Activated CD8-positive, alpha-beta memory T cell treated with anti-CD3 and anti-CD28 coated beads, Interleukin-2, amount 50 U/mL, for 48 hours (primary cell): ENCODE measurements around the gene NODAL.

Experiments
- DNase-seq: peaks from one replicate; pipeline ENCODE4 v3.0.0-alpha.2; 2020

NODAL gene

DNA sequence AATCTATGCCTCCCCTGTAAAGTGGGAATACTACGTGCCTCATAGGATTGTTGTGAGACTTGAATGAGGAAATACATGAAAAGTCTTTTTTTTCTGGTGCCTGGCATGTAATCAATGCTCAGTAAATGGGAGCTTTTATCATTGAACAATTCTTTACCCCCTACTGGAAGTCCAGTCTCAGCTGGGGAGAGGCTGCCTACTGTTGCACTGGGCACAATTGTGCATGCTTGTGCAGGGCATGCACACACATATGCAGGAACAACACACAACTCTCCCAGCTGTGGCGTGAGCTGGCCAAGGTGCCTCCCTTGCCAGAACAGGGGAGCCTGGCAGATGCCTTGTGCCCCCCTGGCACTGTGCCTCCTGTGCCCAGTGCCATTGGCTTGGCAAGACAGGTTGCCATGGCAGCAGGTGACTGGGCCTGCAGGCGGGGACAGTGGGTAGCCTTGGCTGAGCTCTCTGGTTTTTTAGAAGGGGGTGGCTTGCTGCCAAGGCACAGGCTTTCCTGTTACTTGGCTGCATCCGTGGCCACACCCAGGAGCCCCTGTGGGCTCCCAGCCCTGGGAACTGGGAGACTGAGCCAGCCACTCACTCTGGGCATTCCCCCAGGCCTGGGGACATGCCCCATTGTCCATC is 21.0 kb upstream of the NODAL start:
- DNase-seq = no peak

DNA sequence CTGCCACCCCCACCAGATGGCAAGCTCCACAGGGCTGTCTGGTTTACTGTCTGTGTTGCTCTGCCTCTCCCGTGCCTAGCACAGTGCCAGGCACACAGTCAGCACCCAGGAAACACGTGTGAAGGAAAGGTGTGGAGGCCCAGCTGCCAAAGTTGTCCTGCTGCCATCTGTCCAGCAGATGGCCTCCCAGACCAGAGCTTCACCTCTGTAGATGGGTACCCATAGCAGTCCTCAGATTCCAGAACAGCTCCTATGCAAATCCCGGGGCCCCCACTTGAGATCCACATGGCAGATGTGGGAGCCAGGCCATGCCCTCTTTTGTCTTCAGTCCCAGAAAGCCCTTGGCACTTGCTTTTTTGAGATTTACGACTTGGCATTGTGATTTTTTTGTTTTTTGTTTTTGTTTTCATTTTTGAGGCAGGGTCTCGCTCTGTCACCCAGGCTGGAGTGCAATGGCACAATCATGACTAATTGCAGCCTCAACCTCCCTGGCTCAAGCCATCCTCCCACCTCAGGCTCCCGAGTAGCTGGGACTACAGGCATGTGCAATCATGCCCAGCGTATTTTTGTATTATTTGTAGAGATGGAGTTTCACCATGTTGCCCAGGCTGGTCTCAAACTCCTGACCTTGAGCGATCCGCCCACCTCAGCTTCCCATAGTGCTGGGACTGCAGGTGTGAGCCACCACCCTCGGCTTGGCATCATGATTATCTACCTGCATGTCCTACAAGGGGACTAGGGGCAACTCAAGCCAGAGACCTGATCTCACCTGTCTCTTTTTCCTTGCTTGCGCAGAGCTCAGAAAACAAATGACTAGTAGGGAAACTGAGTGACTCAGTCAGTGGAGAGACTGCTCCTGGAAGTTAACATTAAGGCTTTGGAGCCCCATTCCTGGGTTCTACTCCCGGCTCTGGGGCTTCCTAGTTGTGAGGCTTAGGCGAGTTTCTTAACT is 20.2 kb upstream of the NODAL start:
- peak; percentile 69 for DNase-seq

DNA sequence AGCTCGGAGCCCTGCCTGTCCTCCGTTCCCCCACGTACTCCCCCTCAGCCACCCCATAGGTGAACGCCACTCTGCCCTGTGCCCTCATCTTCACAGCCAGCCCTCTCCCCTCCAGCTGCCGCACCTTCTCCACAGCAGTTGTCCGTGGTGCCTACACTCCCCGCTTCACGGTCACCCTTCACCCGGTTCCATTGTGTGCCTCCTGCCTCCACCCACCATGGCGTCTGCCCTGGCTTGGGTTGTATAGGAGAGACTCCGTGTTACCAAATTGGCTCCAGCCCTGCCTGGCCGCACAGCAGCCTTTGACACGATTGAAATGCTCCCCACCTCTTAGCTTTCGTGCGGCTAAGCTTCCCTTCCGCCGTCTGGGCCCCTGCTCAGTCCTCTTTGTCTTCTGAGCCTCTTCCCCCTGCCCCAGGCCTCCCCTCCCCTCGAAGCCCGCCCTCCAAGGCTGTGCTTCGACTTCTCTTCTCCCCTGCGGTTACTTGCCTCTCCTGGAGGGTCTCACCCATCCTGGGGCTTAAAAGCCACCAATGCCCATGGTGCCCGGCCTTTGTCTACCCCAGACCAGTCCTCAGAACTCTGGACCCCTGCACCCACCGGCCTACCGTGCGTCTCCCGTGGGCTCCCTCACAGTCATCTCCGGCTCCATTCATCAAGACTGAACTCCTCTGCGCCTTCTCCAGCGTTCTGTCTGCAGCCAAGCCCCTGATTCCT is 18.5 kb upstream of the NODAL start:
- no peak for DNase-seq

DNA sequence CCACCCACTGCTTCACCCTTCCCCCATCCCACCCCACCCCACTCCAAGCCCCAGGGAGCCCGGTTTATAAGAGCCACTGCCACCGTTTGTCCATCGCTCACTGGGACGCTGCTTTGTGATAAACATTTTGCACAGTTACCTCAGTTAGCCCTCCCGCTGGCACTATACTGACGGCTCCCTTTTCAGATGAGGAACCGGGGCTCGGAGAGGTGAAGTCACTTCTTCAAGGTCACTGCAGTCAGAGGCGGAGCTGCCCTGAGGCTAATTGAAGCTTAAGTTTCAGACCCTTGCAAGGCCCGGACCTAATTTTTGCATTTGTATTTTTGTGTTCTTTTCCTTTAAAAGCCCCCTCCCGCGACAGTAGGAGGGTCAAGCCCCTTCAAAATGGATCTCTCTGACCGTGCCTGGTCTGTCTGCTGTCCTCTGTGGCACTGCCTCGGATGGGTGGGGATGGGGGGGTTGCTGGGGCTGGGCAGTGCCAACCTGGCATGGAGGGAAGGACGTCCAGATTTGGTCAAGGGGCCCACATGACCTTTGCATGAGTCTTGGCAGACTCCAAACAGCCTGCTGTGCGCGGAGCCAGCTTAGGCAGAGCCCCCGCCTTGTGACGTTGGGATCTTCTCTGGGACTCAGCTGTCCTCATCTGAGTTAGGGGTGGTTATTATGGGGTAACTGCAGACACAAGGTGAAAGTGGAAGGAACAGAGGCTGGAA is 17.7 kb upstream of the NODAL start:
- DNase-seq = no peak

DNA sequence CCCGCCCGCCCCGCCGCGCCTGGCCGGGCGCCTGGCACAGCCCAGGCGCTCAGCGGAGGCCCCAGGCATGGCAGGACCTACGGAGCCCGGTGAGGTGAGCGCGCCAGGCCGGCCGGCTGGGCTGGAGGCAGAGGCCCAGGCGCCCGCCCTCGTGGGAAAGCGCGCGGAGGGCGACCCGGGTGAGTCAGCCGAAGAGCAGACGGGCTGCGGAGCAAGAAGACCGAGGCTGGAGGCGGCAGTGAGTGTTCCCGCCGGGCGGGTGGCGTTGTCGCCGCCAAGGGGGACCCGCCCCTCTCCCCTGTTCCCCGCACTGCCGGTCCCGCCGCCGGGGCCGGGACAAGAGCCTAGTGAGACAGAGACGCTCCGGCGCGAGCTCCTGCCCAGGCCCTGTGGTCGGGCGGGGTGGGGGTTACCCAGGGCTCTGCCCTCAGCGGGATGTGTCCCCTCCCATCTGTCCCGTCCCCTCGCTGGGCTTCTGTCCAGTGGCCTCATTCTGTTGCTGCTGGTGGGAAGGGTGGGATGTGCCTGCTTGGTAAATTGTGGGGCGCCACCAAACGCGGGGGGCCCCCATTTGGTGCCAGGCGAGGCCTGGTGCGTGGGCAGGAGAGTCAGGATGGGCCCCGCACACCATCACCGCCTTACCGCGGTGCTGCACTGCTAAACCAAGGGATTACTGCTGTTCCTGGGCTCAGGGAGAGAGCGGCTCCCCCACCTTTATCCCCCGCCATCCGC is 17.0 kb upstream of the NODAL start:
- DNase-seq = peak; percentile 80

DNA sequence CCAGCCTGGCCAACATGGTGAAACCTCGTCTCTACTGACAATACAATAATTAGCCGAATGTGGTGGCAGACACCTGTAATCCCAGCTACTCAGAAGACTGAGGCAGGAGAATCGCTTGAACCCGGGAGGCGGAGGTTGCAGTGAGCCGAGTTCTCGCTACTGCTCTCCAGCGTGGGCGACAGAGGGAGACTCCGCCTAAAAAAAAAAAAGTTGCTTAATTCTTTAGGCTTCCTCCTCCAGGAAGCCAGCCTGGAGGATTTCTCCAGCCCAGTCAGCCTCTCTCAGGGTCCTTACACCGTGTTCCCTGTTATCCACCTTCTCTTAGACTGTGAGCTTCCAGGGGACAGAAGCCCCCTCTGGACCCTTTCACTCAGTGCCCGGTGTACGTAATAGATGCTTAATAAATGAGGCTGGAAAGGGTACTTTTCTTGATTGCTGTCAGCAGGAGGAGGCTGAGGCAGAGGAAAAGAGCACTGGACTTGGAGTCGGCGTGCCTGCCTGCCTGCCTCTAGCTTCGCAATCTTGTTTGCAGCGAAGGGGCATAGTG is 16.4 kb upstream of the NODAL start:
- DNase-seq = no peak

DNA sequence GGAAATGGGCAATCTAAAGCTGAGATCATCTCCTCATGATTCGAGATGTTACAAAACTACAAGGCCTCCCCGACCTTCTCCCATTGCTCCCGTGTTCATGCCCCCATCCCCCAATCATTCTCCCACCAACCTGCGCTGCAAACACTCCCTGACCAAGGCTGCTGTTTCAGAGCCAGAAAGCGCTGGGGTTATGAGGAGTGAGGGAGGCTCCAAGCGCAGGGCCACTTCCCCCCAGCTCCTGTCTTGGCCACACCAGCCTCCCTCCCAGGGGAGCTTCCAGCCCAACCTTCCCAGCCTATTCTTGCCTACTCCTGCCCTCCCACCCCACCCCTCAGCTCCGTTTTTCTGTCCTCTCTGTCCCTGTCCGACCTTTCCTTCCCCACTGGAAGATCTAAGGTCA is 14.7 kb upstream of the NODAL start:
- no peak for DNase-seq

DNA sequence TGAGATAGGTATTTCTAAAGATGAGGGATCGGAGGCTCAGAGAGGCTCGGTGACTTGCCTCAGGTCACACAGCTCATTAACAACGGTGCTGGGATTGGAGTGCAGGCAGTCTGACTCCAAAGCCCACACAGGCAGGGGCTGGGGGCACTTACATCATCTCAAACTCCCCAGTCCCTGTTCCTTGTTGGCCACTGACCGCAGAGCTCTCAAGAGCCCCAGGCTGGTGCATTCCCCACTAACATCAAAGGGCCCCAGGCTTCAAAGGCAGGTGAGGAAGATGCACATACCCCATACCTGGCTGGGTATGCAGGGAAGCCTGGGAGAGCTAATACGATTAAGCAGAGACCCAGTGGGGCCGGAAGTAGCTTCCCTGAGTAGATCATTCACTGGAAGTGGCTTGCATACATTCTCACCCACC is 13.7 kb upstream of the NODAL start:
- DNase-seq = no peak

DNA sequence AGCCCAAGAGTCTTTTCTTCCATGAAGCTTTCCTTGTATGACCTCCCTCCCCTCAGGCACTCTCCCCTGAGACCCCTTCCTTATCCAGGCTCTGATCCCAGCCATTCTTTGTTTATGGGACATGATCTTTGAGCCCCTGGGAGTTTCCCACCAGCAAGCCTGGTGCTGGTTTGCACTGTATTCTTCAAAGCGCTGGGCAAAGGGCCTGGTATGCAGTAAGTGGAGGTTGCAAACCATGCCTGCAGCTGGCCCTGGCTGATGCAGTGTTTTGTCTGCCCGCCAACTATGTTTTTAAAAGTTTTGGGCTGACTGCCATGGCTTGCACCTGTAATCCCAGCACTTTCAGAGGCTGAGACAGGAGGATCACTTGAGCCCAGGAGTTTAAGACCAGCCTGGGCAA is 6.8 kb upstream of the NODAL start:
- no peak for DNase-seq

DNA sequence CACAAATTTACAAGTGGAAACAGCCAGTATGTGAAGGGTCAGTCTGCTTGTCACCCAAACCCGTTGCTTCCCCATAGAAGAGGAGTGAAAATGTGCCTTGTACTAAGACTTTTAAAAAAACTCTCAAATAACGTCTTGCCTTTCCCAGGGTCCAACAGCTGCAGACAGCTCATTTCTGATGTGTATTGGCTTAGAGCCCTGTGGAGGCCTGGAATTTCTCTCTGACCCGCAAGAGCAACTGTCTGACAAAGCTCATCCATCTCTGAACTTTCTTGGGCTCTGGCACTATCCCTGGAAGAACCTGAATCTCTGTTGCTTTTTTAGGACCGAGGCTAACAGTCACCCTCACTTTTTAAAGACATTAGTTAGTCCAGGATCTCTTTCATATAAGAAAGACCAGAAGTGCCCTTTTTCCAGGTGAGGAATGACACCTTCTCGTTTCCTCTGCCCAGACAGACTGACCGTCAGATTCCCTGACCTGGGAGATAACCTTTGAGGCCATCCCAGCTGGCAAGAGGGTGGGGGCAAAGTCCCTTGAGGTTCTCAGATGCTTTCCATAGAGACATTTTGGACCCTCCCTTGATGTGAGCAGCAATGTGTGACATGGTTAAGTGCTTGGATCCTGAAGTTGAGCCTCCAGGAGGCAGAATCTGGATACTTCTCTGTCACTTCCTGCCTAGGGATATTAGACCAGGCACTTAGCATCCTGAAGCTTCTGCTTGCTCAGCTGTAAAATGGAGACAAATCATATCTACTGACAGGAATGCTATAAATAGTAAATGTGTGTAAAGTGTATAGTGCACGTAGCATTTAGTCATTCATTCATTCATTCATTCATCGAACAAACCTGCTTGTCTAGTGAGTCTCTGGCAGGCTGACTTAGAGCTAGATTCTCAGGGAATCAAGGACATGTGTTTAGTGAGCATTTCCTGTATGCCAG is 4.5 kb upstream of the NODAL start:
- DNase-seq = no peak

DNA sequence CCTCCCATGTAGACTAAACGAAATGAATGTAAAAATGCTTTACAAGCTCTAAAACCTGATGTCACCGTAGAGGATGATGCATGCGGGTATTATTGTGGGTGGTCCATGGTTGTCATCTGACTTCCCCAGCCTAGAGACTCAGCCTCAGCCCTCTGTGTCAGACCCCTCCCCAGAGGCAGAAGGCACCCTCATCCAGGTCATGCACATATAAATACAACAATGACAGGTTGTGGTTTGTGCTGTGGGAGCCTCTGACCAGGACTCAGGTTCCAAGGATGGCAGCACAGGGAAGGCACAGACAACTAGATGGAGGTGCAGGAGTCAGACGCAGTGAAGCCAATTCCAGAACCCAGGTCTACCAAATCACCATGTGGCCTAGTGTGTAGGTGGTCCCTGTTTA is 3.3 kb upstream of the NODAL start:
- DNase-seq = no peak

DNA sequence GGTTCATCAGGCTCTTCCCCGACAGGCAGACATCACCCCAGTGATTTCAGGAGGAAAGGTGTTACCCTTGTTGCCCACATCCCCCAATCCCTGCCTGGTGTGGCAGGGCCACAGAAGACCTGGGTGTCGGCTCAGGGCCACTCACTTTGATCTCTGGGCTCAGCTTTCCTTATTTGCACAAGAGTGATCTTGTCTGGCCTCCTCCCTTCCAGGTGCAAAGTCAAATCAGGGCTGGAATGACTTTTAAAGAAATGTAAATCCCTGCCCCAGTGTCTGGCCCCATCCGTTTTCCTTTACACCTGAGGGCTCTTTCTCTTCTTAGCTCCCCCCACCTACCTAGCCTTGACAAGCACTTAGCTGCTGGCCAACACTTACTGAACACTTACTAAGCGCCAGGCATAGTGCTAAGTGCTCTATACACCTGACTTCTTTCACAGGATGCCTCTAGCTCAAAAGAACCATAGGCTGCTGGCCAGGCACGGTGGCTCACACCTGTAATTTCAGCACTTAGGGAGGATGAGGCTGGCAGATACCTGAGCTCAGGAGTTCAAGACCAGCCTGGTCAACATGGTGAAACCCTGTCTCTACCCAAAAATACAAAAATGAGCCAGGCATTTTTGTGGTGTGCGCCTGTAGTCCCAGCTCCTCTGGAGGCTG is 979 bp upstream of the NODAL start:
- no peak for DNase-seq

DNA sequence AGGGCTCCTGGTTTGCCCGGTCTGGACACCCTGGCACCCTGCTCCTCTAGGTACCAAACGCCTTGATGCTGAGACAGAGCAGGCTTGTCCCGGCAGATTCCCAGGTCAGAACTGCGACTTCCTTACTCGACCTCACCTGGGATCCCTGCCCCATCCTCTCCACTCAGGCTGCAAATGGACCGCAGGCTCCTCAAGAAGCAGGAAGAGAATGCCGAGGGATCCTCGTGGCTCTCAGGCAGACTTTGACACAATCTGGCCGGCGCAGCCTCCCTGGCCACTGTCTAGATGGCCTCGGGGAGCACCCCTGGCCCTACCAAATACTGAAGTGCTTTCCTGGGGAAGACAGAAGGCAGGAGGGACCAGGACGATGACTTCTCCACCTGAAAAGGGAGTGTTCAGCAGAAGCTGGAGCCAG is 421 bp upstream of the NODAL start:
- DNase-seq = no peak

DNA sequence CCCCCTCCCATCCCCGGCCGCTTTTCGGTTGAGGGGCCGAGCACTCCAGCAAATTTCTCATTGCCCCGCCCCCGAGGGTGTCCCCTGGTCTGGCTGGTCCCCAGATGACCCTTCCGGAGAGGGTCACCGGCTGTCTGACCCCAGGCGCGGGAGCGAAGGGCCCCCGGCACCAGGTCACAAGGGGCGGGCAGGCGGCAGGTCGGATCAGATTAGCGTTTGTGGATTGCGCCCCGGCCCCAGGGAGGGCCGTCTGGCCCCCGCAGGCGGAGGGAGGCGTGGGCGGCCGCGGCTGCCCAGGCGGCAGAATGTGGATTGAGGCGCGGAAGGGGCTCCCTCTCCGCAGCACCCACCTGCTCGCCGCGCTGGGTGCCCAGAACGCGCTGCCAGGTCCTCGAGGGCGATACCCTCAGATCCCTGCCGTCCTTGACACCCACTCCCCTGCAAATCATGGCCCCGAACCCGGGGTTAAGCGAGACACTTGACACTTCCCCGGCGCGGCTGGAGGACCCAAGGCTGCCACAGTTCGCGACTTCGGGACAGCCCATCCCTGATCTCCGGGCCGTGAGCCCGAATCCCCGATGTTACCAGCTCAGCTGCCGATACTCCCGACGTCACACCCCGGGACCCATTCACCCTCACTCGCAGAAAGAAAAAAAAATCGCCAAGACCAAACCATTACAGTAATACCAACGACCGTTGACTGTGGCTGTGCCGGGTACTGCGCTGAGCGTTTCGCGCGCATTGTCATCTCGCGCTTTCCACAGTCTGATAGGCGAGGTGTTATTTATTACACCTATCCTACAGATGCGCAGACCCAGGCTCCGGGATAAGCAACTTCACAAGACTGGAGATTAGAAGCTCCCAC is 953 bp downstream of the NODAL start:
- DNase-seq = no peak

DNA sequence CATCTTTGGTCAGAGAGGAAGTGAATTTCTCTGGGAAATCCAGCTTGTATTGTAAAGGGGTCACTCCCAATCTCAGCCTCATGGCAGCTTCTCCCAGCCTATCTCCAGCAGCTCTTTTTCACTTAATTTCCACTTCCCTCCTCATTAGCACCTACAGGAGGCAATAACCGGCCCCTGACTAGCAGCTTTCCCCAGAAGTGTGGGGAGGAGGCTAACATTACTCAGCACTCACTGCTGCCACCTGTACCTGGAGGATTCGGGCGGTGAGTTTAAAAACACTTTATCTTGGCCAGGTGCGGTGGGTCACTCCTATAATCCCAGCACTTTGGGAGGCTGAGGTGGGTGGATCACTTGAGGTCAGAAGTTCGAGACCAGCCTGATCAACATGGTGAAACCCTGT is 3.8 kb downstream of the NODAL start:
- DNase-seq = no peak

DNA sequence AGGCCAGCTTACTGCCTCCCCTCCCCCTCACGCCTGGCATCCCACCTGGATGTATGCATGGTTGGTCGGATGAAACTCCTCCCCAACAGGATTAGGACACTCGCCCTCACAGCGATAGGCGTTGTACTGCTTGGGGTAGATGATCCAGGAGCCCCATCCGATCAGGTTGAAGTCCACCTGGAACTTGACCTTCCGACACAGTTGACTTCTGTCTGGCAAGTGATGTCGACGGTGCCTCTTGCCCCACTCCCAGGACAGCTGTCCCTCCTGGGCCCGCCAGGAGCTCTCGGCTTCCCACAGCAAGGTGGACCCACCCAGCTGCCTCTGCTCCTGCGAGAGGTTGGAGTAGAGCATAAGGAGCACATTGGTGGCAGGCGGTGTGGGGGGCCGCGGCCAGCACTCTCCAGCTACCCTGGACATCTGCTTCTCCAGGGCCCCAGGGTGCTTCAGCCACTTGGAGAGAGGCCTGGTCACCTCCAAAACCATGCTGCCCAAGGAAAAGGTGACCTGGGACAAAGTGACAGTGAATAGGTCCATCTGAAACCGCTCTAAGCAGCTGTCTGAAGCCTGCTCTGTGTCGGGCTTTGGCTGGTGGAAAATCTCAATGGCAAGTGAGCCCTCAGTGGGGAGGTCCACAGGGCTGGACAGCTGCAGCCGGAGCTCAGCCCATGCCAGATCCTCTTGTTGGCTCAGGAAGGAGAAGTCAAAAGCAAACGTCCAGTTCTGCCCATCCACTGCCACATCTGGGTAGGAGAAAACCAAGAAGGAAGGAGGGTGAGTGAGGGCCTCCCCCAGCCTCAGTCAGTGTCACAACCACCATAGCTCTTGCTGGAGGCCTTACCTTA is 6.0 kb downstream of the NODAL start:
- no peak for DNase-seq

DNA sequence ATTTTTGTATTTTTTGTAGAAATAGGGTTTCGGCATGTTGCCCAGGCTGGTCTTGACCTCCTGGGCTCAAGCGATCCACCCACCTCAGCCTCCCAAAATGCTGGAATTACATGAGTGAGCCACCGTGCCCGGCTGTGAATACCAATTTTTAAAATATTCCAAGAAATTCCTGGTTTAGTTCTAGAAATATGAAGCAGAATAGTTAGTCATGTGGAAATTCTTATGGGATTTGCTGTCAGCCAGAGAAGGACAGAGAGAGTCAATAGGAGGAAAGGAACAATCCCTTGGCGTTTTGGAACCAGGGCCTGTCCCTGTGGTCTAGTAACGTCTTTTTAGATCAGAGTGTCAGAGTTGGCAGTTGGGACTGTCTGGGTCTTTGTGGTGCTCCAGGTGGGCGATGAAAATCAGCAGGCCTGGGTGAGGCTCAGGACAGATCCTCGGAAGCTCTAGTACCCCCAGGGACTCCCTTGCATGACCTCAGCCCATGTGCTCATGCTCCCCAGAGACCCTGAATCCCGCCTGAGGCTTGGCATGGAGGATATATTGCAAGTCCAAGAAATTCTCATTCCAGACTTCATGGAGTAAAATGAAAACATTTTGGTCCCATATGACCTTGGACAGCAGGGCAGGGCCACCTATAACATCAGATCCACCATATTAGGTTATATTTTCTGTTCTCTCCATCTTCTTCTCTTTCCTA is 7.8 kb downstream of the NODAL start:
- DNase-seq = no peak
